ENCODE data around the gene ABHD14A.

GRCh38 chr3:51964521-51964920, 10.3 kb upstream of the ABHD14A start:
- TF ChIP-seq USF1 (IDR thresholded peaks at IDR 0.05): no peak
- TF ChIP-seq YY1 (IDR thresholded peaks at IDR 0.05; ENCODE audit: low read depth): no peak
- TF ChIP-seq TEAD4 (IDR thresholded peaks at IDR 0.05): no peak
- TF ChIP-seq RAD21 (IDR thresholded peaks at IDR 0.05; ENCODE audit: low read depth): no peak
- no peak for TF ChIP-seq MAX (IDR thresholded peaks at IDR 0.05)
- TF ChIP-seq EP300 (IDR thresholded peaks at IDR 0.05; ENCODE audit: borderline replicate concordance): no peak
- TF ChIP-seq TCF12 (IDR thresholded peaks at IDR 0.05; ENCODE audit: low read depth): no peak
- TF ChIP-seq ZBTB7A (IDR thresholded peaks at IDR 0.05; ENCODE audit: low read depth): no peak
- no peak for TF ChIP-seq TAF1 (IDR thresholded peaks at IDR 0.05; ENCODE audit: low read depth)
- no peak for TF ChIP-seq CEBPB (IDR thresholded peaks at IDR 0.05)
- TF ChIP-seq FOXM1 (IDR thresholded peaks at IDR 0.05; ENCODE audit: borderline replicate concordance, low read depth): no peak
- no peak for TF ChIP-seq EGR1 (IDR thresholded peaks at IDR 0.05)
- TF ChIP-seq NFIC (IDR thresholded peaks at IDR 0.05): no peak
- no peak for TF ChIP-seq REST (IDR thresholded peaks at IDR 0.05; ENCODE audit: low read depth)
